MV-4-11 (cell line): ENCODE data around the gene UQCRQ.

Experiments used
- DNase-seq: peaks from one replicate; lab custom pipeline; 2025; lab: John Stamatoyannopoulos, UW

UQCRQ gene

GRCh38 chr5:132870801-132871200 is 4.4 kb downstream of the UQCRQ start:
- no peak for DNase-seq

DNA sequence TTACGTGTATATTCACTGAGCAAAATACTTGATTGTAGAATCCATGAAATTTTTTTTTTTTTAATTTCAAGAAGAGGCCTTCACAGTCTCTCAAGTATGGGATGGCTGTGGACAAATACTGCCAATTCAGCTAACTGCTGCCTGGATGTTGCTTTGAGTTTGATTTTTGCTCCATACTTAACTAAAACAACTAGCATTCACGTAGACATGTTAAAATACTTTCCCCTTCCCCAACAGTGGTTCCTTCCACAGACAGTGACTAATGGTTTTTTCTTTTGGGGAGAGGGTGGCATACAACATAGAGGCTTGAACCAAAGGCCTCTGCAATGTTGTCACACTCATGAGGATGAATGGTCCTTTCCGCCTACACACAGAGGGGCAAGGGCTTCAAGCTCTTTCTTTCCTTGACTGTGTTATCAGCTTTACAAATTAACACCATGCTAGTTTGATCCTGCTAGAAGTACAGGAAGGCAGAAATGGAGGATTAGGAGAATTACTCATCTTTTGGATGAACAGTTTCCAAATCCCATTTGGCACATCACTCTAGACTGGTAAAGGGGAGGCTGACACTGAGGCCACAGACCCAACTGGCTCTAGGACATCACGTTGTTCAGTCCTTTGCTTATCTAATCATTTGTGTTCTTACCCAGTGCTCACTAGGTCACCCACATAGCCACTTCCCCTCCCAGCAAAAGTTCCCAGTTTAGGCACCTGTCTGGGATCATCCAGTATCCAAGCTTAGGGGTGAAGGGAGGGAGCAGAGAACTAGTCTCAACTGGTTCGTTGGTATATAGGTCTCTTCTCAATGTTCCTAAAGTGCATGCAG is 5.2 kb downstream of the UQCRQ start:
- DNase-seq = no peak

- DNase-seq = no peak
These were observed 6.3 kb downstream of the UQCRQ start for GRCh38 chr5:132872788-132873118.

DNA sequence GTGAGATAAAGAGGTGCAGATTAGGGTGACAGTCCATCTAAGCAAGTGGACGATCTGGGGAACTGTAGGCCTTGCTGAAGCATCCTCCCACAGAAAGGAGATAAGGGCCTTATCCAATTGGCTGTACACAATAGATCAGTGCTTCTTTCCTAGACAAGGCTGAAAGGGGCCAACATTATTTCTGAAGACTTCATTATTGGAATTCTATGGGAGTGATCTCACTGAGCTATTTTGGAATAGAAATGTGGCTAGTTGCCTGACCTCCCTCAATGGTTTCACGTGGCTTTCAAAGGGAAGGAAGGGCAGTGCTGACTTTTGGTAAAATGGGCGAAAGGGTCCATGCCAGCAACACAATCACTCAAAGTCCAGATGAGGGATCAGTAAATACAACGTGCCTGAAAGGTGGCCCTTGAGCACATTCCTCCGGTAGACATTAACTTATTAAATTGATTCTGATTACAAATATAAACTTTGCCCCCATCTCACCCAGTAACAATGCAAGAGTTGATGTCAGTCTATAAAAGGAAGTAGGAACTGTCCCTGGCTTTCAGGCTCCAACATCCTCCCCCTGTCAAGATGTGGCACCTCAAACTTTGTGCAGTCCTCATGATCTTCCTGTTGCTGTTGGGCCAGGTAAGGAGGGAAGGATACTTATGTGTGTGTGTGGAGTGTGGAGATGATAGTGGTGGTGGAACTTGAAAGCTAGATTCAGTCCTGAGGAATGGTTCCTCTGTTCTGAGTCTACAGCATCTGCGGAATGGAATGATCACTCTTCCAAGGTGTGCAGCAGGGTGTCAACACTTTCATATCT is 6.9 kb downstream of the UQCRQ start, which contains the start of gene LEAP2:
LEAP2 (plus strand) TSS at position 550 of the 811 bp plus-strand sequence; CDS start at position 577, 27 bp downstream.
- DNase-seq = no peak

DNA sequence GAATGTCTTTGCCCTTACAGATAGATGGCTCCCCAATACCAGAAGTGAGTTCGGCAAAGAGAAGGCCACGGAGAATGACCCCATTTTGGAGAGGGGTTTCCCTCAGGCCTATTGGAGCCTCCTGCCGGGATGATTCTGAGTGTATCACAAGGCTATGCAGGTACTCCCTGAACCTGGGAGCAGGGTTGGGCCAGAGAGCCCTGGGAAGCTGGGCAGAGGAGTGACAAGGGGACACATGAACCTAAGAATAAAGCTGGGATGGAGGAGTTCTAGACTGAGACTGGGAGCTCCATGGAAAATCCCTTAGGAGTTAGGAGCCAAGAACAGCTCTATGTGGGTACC is 7.5 kb downstream of the UQCRQ start:
- no peak for DNase-seq

DNA sequence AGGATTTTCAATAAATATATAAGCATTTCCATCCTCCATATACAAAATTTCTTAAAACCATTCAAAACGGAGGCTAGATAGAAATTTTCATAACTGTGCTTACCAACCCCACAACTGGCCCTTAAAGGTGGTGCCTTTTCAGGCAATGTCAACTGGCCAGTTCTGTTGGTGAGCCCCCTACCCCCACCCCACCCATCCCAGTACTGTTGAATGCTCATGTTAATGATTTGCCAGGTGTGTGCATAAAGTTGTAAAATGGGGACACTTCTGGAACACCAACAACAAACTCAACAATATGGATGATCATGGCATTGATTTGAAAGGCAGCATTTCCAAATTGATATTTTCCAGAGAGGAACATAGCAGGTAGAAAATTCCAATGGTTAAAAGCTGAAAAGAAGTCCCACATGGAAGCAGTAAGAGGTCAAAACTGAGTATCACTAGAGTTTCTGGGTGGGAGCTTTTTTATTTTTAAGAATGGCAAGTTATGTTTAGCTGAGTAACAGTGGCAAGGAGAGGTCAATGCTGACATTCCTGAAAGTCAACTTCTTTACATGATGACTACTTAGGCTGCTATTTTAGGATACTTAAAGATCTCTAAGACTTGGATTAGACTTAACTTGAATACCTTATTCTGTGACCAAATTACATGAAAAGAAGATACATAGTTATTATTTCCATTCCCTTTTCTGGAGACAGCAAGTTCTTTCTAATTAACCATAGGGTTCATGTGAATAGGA is 9.7 kb downstream of the UQCRQ start:
- DNase-seq = no peak

- no peak for DNase-seq
These were observed 11.0 kb downstream of the UQCRQ start for GRCh38 chr5:132877466-132877865.

- DNase-seq = no peak
These were observed 11.5 kb downstream of the UQCRQ start for GRCh38 chr5:132877938-132878337.

DNA sequence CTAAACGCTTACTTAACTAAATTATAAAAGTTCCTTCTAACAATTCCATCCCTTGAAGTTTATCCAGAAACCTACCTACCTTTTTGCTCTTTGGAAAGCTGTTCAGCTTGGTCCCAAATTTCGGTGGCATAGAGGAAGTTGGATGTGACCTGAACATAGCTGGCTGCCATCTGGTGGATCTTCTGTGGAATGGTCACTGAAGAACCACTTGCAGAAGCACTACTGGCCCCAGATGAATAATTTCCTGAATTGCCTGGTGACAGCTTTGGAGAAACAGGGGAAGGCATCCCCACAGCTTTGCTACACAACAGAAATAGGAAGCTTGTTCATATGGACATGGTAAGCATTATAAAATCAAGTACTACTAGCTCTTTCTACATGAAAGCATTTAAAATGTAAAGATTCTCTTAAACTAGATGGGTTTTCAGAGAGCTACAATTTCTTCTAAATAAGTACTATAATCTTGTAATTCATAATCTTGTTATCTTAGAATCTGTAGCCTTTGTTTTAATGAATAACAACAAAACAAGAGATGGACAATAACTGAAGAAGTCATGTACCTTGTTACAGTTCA is 16.9 kb downstream of the UQCRQ start:
- peak; percentile 82 for DNase-seq

GRCh38 chr5:132884548-132884947 is 18.1 kb downstream of the UQCRQ start:
- no peak for DNase-seq

- DNase-seq = no peak
These were observed 19.8 kb downstream of the UQCRQ start for GRCh38 chr5:132886064-132886823.

DNA sequence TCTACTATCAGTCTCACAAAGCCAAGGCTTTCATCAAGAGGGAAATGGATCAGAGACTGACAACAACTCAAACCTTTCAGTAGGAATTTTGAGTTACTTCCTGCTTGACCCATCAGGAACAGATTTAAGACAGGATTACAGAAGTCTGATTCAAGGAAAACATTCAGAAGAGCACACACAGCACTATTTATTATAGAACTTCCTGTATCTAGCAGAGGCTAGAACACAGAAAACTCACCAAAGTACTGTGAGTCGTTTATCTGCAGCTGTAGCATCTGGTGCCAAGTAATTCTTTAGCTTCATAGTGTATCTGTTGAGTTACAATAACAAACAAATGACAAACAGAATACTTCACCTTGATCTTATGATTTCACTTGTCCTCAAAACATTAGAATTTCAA is 20.8 kb downstream of the UQCRQ start:
- DNase-seq = no peak

GRCh38 chr5:132889501-132889900 is 23.1 kb downstream of the UQCRQ start:
- no peak for DNase-seq

GRCh38 chr5:132890817-132891216 is 24.4 kb downstream of the UQCRQ start:
- DNase-seq = no peak

DNA sequence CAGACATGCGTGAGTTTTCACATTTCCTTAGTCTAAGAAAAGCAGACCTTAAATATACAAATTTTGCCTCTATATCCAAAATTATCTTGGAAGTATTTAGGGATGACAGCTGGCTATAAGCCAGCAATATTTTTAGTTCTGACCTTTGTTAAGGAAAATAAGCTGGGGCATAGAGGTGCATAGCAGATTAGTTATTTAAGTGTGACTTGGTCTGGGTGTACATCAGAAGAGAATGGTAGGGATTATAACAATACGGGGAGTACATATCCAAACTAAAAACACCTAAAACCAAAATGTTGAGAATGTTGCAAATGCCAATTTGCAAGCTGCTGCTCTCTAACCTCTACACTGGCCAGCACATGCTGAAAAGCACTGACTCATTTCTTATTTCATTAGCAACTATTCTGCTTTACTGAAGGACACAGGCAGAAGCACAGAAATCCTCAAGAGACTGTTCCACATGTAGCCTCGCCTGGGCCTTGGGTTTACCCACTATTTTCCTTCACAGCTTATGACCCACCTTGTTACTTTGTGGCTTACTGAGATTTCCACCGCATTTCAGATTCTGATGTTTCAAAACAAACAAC is 29.4 kb downstream of the UQCRQ start:
- no peak for DNase-seq

GRCh38 chr5:132896685-132897084 is 30.2 kb downstream of the UQCRQ start:
- DNase-seq = no peak

DNA sequence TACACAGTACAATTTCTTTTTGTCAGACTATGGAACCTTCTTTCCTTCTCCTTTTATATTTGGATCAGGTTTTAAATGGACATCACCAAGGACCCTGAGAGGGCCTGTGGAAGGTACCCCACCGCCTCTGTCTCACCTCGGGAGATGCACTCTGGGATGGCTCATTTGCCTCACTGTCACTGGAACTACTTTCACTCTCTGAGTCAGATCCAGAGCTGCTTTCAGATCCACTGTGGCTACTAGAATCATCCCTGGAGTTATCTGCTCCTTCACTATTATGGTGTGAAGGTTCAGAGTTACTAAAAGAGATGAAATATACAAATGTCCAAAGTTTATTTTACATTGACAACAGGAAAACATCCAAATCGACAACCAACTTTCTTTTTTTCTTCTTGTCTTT is 31.7 kb downstream of the UQCRQ start:
- DNase-seq = no peak

GRCh38 chr5:132901036-132901435 is 34.6 kb downstream of the UQCRQ start:
- no peak for DNase-seq

DNA sequence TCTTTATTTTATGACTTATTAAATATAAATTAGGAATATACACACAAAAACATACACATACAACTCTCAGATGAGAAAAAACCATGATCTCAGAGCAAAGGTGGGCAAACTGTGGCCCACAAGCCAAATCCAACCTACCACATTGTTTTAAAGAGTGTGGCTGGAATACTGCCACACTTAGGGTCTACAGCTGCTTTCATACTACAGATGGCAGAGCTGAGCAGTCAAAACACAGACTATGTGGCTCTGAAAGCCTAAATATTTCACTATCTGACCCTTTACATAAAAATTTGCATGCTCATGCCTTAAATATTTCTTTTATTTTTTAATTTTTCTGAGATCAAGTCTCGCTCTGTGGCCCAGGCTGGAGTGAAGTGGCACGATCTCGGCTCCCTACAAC is 35.3 kb downstream of the UQCRQ start:
- DNase-seq = no peak

DNA sequence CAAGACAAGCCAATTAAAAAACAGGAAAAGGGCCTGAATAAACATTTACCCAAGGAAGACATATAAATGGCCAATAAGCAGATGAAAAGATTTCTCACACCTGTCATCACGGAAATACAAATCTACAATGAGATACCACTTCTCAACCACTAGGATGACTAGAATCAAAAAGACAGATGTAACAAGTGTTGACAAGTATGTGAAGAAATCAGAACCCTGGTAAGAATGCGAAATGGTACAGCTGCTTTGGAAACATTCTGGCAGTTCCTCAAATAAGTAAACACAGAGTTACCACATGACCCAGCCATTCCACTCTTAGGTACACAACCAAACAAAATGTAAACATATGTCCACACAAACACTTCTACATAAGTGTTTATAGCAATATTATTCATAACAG is 39.5 kb downstream of the UQCRQ start:
- peak; percentile 36 for DNase-seq

DNA sequence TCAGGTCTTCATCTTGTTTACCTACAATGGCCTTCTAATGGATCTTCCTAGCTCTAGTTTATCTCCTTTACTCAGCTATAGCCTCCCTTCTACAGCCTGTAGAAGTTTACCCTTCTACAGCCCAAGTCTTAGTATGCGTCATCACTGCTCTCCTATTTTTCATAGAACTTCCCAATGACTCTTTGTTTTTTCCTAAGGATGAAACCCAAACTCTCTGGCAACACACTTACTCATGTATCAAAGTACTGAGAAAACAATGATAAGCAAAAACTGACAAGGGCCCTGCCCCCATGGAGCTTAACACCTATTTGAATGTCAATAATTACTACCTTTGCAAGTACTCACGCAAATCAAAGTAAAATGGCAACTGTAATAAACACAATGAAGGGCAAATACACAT is 40.7 kb downstream of the UQCRQ start:
- DNase-seq = no peak
